K562 treated with DMSO at 1 percent for 4 hours (cell line): ENCODE results near the gene HOXA3. TPM values are rescaled to one million over a fixed set of nuclear protein-coding genes. Genes with fewer than 3 reads are reported as not detected.

Experiments
- total RNA-seq: library from RNA; unstranded; fragments of 300-600 nt; gene quantifications from 2 replicates; pipeline ENCODE4 v1.2.3, GENCODE V29; 2022; ENCODE audit not compliant: insufficient read depth

Gene HOXA3
- not detected in 2 replicates for total RNA-seq

DNA sequence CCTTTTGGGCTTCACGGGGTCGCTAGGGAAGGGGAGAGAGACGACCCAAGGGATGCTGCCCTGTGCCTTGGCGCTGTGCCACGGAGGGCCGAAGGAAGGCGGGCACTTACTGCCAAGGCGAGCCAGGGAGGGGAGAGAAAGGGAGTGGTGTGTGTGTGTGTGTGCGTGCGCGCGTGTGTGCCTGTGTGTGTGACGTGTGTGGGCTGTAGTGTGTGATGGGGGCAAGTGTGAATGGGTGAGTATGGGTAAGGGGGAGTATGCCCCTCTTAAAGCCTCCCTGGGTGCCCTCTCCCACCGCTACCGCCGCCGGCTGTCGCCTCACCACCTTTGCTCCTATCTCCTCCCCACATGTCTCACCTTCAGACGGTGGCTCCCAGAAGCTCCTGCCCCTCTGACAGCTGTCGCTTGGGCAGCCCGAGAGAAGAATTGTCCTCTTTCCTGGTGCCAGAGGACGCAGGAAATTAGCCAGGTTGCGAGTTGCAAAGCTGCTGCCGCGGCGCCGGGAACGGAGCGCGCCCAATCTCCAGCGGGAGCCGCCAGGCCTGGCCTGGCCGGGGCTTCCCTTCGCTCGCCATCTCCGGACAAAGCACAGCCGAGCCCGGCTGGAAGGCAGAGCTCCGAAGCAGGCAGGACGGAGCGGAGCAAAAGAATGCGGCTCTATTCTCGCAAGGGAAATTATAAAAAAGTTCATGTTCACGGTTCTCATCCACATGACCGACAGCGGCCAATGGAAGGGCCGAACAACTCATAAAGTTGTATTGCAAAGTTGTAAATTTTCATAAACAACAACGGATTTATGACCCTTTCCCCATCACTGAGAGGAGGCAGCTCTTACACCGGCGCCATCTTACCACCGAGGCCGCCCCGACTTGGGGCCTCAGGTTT lies at the start of gene HOXA3:
Gene HOXA3, minus strand, starts transcription at position 653 of the 885 bp plus-strand sequence. CDS start 41,943 bp downstream, outside the sequence.

DNA sequence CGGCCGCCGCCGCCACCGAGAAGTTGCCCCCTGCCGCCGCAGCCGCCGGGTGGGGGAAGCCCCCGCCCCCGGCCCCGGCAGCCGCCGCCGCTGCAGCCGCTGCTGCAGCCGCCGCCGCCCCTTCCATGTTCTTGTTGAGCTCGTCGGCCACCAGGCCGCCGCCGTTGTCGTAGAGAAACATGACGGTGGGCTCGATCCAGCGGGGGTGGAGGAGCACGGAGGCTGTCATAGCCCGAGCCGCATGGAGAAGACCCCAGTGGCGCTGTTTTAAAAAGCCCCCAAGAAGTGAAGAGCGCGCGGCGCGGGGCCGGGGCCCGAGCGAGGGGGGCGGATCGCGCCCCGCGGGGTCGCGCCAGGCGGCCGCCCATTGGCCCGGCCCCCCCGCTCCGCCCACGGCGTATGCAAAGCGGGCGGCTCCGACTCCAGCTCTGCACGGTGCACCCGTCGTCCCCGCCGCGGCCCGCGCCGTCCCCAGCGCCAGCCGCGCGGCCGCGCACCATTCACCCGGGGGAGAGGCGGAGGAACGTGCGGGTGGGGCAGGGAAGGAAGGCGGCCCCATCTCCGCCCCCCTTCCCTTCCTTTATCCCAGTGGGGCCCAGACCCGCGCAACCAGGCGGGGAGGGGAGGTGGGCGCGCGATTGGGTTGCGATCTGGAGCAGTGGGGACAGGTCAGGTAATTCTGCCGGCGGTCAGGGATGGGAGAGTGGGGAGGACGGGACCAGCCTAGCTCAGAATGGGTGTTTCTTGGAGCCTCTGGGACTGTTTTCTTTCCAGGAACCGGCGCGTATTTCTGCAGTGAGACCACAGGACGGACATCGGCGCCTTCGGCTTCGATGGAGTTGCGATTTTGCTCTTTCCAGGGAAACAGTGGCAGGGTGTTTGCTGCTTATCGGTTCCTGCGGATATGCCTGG lies 47.7 kb upstream of the HOXA3 start, which contains the start of gene HOXA13:
Gene HOXA13, minus strand, starts transcription at position 243 of the 912 bp plus-strand sequence. Its CDS starts 14 bp downstream, at position 229.

DNA sequence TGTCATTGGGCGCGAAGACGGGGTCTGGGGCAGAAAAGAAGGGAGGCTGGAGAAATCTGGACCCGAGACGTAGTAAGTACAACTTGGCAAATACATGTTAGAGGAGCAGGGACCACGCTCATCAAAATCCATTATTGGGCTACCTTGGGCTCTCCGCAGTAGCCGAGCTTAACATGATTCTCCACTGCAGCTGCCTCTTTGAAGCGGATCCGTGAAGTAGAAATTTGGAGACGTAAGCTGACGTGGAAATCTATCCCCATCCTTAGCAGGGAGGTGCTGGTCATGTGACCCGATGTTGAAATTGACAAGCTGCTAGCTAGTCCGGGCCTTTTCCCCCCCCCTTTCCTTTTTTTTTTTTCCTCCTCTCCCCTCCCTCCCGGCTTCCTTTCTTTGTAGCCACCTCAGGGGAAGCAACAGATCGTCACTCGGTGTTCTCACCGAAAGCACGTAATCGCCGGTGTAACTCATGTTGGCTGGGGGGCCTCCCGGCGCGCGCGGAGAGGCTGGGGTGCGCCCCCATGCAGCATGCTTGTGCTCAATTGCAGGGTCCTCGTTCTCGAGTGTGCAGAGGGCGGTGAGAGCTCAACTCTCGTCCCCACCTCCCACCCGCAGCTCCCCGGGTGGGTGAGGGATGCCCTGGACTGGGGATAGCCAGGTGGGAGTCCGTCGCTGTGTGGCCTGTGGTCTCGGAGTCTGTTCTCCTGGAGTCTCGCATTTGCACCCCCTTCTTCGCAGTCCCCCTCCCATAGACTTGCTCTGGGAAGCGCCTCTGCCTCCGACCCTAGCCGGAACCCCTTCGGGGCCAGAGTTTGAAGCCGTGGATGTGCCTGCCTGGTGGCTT lies 32.9 kb upstream of the HOXA3 start, which contains the start of gene HOXA11:
Gene HOXA11, minus strand, starts transcription at position 220 of the 841 bp plus-strand sequence. Its CDS starts 88 bp downstream, at position 132.

DNA sequence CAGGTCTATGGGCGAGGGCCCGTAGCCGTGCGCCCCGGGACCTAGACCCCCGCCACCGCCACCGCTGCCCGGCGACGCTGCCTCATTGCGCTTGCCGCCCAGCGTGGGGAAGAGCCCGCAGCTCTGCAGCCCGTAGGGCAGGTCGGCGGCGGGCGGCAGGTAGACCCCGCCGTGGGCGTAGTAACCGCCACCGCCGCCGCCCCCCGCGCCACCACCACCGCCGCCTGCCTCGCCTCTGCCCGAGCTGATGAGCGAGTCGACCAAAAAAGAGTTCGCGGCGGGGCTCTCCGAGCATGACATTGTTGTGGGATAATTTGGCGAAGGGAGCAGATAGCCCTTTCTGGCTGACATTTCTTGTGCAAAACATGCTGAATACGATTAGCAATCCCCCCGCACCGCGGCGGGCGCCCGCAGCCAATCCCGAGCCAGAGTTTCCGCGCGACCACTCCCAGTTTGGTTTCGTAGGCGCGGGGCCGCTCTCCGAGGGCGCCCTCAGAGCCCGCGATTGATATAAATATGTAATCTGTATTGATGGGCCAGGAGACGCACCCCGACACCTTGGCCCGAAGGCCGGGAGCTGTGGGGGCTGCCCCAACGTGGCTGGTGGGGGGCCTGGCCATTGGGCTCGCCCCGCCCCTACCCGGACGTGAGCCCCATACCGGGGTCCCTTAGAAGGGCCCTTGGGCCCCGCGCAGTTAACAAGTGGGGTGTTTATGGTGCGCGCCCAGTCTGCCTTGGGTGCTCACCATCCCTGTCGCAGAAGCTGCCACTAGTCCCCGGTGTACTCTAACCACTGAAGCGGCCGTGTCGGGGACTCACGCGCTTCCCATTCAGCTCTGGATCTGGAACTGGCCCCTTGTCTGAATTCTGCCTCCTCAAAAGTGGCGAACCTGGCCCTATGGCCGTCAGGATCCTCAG lies 21.8 kb upstream of the HOXA3 start, which contains the start of gene HOXA10:
Gene HOXA10, minus strand, starts transcription at position 365 of the 918 bp plus-strand sequence. Its CDS starts 14 bp downstream, at position 351.

DNA sequence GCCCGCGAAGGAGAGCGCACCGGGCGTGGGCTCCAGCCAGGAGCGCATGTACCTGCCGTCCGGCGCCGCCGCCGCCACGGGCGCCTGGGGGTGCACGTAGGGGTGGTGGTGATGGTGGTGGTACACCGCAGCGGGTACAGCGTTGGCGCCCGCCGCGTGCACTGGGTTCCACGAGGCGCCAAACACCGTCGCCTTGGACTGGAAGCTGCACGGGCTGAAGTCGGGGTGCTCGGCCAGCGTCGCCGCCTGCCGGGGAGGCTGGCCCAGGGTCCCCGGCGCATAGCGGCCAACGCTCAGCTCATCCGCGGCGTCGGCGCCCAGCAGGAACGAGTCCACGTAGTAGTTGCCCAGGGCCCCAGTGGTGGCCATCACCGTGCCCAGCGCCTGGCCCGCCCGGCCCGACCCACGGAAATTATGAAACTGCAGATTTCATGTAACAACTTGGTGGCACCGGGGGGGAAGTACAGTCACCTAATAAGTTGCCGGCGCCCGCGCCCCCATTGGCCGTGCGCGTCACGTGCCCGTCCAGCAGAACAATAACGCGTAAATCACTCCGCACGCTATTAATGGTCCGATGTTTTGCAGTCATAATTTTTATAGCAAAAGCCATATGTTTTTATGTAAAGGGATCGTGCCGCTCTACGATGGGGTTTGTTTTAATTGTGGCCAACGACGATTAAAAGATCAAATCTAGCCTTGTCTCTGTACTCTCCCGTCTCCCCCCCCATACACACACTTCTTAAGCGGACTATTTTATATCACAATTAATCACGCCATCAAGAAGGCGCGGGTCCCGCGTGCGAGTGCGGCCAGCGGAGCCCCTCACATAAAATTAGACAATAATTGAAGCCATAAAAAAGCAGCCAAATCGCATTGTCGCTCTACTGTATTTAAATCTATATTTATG lies 13.0 kb upstream of the HOXA3 start, which contains the start of gene HOXA9:
Gene HOXA9, minus strand, starts transcription at position 449 of the 907 bp plus-strand sequence. Its CDS starts 80 bp downstream, at position 369.

DNA sequence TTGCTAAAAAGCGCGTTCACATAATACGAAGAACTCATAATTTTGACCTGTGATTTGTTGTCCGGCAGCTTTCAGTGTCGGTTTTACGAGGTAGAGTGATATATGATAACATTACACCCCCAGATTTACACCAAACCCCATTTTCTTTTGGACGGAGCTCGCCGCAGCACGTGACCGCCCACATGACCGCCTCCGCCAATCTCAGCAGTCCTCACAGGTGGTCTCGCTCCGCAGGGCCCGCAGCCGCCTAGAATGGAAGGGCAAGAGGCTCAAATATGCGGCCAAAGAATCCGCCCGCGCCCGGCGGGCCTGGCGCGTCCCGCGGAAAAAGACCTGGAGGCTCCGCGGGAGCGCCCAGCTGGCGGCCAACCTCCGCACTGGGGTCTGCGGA lies 4.1 kb upstream of the HOXA3 start, which contains the start of gene HOXA7:
Gene HOXA7, minus strand, starts transcription at position 168 of the 391 bp plus-strand sequence. Its CDS starts 130 bp downstream, at position 38.

DNA sequence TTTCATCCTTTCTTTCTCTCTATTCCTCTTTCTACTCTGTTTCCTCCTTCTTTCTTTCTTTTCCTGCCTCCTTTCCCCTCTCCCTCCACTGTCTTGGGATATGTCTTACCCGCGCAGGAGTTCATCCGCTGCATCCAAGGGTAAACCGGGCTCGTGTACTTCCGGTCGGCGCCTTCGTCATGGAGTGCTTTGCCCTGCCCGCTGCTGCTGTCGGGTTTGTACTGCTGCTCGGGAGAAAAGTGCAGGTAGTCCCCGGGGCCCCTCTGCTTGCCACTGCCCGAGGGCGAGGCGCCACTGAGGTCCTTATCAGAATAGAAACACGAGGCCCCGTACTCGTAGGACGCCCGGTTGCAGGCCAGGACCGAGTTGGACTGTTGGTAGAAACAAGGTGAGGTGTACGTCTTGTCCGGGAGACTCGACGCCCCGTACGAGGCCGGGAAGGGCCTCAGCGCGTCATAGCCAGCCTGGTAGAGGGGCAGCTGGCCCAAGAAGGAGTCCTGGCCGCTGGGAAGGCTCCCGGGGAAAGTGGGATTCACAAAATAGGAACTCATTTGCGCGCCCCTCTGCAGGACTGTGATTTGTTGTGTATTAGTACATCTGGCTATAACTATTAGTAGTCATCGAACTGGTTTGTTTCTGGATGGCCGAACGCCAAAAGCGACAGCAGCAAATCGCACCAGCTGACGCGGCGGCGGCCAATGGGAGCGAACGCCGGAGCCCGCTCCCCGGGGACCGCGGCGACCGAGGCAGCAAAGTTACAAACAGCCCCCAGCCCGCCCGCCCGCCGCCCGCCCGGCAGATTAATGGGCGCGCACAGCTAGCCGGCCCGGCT lies 5.0 kb downstream of the HOXA3 start, which contains the start of gene HOXA6:
Gene HOXA6, minus strand, starts transcription at position 576 of the 832 bp plus-strand sequence. Its CDS starts 25 bp downstream, at position 551.

DNA sequence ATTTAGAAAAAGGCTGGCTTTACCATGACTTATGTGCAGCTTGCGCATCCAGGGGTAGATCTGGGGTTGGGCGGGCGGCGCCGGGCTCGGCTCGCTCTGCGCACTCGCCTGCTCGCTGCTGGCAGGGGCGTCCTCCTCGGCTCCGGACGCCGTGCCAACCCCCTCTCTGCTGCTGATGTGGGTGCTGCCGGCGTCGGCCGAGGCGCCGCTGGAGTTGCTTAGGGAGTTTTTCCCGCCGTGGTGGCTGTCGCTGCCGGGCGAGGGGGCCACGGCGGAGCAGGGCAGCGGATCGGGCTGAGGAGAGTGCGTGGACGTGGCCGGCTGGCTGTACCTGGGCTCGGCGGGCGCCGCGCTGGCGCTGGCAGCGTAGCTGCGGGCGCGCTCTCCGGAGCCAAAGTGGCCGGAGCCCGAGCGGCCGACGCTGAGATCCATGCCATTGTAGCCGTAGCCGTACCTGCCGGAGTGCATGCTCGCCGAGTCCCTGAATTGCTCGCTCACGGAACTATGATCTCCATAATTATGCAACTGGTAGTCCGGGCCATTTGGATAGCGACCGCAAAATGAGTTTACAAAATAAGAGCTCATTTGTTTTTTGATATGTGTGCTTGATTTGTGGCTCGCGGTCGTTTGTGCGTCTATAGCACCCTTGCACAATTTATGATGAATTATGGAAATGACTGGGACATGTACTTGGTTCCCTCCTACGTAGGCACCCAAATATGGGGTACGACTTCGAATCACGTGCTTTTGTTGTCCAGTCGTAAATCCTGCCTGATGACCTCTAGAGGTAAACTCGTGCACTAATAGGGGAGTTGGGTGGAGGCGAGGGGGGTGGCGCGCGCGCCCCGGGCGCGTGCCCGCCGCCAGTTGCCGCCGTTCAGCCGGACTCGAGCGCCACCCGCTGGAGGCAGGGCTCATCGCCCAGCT lies 9.1 kb downstream of the HOXA3 start, which contains the start of gene HOXA5:
Gene HOXA5, minus strand, starts transcription at position 659 of the 927 bp plus-strand sequence. Its CDS starts 74 bp downstream, at position 585.

DNA sequence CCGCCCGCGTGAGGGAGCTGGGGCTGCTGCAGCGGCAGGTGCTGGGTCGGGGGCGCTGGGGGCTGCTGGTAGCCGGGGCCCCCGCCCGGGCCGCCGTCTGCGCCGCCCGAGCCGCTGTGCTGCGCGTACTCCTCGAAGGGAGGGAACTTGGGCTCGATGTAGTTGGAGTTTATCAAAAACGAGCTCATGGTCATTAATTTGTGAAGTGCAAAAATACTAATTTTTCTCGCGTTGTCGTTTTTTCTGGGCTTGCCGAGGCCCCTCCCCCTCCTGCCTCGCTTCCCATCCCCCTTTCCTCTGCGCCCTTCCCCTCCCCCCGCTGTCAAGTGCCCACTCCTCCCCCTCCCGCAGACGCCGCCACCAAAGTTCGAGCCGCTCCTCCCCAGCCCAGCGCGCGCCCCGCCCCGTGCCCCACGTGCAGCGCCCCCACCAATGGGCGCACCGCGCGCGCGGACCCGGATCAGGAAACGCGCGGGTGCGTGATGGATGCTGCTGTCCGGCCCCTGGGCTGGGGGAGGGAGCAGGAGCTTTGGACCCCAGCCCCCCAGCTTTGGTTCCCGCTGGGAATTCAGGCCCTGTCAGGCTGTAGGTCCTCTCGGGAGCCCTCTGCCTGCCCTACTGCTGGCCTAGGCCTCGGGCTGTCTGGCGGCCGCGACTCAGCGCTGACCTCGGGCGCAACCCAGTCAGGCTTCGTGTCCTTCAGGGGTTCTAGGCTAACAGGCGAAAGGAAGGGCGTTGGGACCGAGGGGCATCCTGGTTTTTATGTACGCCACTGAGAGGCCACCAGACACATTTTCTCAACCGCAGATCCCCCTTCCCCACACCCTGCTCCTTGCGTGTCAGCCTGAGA lies 21.6 kb downstream of the HOXA3 start, which contains the start of gene HOXA4:
Gene HOXA4, minus strand, starts transcription at position 218 of the 850 bp plus-strand sequence. Its CDS starts 24 bp downstream, at position 194.

DNA sequence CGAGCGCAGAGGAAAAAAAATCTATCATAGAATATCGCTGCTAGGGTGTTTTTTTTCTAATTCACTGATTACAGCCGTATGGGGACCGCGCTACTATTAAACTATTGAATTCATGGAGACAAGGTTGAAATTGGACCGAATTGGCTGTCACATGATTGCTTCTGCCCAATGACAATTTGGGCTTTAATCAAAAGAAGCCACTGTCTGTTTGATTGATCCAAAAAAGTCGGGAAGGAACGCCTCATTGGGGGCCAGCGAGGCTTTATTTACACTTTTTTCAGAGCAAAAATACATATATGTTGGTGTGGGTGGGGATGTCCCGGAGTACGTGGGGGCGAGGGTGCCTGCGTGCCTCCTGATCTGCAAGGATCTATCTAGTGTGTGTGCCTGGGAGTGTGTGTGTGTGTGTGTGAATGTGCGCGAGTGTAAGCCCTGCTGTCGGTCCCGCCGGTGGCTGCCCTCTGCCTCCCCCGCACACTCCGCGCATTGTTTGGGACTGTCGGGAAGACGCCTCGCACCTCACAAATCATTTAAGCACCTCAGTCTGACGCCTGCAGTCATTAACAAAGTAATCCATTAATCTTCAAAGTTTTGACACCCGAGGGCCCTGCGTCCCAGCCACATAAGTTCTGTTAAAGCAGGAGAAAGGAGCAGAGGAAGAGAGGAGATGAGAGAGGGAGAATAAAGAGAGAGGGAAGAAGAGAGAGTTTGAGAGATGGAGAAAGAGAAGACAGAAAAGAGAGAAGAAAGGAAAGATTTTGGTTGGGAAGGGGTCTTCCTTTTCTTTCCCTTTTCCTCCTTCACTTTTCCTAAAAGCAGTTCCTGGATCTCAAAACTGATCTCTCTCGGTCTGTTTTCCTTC lies 49.6 kb downstream of the HOXA3 start, which contains the start of gene HOXA2:
Gene HOXA2, minus strand, starts transcription at position 103 of the 862 bp plus-strand sequence. CDS start 183 bp downstream, outside the sequence.

DNA sequence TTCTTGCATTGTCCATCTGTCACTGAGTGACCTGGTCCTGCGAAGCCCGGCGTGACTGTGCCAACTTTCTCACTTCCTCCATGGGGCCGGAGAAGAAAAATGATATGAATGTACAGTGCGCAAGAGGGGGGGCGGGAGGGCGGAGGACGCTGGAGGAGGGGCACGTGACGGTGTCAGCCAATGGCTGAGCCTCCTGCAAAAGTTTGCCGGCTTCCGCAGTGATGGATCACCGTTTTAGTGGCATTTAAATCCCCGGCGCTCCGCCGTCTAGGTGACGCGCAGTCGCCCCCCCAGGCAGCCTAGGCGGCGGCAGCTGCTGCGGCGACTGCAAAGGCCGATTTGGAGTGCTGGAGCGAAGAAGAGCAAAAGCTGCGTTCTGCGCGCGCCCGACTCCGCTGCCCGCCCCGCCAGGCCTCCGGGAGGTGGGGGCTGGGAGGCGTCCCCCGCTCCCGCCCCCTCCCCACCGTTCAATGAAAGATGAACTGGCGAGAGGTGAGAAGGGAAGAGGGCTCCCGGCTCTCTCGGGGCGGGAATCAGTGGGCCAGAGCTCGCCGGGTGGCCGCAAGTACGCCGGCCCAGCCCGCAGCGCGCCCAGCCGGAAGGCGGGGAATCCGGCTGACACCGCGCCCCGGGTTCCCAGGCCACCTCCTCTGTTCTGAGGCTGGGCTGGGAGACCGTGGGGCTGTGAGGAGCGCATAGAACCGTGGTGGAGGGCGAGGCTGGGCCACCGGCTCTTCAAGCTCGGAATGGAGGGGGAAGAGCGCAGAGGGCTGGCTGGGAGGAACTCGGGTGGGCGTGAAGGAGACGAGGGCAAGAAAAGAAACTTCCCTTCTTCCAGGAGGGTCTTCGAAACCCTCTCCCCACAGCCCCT lies 56.3 kb downstream of the HOXA3 start, which contains the start of gene HOXA1:
Gene HOXA1, minus strand, starts transcription at position 104 of the 871 bp plus-strand sequence. Its CDS starts 88 bp downstream, at position 16.

